ENCODE results near the gene VWA8. TPM values are rescaled to one million over a fixed set of nuclear protein-coding genes. Genes with fewer than 3 reads are reported as not detected.
"Not testable (repeated sequence)": the region's sequence is repeated elsewhere in the genome, so short reads cannot be mapped to it uniquely, and the experiment has no call there.

VWA8 gene
- total and polyA plus RNA-seq, 2 of the 13 experiments (the other 11 are each of a cell fraction or from before 2014, with no cell fraction given): 9.1 to 17.3 TPM

DNA sequence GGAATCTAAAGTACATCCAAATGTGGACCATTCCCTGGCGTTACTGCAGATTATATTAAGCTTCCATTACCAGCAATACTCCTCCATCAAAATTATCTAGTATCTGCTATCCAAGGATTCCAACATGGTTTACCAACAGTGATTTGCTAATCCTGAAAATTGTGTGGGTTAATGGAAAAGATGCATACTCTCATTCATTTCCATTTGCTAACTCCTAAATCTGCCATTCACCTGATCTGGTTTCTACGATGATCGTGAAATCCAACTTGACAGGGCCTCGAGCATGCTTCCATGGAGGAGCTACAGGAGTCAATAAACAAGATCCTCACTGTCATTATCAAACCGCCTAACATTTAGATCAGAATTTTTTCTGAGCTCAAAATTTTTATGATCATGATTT is 382.5 kb downstream of the VWA8 start (continued):
- TF ChIP-seq, protein P1, sequence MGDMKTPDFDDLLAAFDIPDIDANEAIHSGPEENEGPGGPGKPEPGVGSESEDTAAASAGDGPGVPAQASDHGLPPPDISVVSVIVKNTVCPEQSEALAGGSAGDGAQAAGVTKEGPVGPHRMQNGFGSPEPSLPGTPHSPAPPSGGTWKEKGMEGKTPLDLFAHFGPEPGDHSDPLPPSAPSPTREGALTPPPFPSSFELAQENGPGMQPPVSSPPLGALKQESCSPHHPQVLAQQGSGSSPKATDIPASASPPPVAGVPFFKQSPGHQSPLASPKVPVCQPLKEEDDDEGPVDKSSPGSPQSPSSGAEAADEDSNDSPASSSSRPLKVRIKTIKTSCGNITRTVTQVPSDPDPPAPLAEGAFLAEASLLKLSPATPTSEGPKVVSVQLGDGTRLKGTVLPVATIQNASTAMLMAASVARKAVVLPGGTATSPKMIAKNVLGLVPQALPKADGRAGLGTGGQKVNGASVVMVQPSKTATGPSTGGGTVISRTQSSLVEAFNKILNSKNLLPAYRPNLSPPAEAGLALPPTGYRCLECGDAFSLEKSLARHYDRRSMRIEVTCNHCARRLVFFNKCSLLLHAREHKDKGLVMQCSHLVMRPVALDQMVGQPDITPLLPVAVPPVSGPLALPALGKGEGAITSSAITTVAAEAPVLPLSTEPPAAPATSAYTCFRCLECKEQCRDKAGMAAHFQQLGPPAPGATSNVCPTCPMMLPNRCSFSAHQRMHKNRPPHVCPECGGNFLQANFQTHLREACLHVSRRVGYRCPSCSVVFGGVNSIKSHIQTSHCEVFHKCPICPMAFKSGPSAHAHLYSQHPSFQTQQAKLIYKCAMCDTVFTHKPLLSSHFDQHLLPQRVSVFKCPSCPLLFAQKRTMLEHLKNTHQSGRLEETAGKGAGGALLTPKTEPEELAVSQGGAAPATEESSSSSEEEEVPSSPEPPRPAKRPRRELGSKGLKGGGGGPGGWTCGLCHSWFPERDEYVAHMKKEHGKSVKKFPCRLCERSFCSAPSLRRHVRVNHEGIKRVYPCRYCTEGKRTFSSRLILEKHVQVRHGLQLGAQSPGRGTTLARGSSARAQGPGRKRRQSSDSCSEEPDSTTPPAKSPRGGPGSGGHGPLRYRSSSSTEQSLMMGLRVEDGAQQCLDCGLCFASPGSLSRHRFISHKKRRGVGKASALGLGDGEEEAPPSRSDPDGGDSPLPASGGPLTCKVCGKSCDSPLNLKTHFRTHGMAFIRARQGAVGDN (CRISPR knock-in tag; IDR thresholded peaks at IDR 0.05): no peak

DNA sequence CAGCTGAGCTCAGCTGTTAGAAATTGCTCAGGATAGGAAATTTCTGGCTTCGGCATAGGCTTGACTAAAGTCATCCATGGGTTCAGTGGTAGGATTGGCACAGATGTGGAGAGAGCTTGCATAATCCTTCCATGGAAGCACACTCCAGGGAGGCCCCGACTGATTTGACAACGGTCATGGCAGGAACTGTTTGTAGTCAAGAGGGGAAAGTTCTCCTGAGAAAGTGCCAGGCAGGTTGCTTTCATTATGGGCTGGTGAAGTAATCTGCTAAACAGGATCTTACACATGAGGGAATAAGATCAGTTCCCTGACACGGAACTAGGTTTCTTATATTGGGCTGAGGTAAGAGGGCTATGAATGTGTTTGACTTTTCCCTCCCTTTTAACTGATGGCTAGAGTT is 383.5 kb downstream of the VWA8 start:
- ChIA-PET CTCF (ENCODE audit: low intra/inter-chr PET ratio, low total read pairs) (no interaction called here), POLR2A (interaction anchor here (1.4 to 1.7 kb wide), 2 partner anchors 30 to 37 kb away, joined by 5 read pairs; no protein-coding TSS in a partner anchor)
- no peak for TF ChIP-seq GATA4 (IDR thresholded peaks at IDR 0.05; ENCODE audit: borderline replicate concordance, low read depth)
- no peak for TF ChIP-seq ZNF781 (CRISPR knock-in tag; IDR thresholded peaks at IDR 0.05; ENCODE audit: borderline replicate concordance, not compliant biosample characterization)
- TF ChIP-seq, protein P2, sequence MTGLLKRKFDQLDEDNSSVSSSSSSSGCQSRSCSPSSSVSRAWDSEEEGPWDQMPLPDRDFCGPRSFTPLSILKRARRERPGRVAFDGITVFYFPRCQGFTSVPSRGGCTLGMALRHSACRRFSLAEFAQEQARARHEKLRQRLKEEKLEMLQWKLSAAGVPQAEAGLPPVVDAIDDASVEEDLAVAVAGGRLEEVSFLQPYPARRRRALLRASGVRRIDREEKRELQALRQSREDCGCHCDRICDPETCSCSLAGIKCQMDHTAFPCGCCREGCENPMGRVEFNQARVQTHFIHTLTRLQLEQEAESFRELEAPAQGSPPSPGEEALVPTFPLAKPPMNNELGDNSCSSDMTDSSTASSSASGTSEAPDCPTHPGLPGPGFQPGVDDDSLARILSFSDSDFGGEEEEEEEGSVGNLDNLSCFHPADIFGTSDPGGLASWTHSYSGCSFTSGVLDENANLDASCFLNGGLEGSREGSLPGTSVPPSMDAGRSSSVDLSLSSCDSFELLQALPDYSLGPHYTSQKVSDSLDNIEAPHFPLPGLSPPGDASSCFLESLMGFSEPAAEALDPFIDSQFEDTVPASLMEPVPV (CRISPR knock-in tag; IDR thresholded peaks at IDR 0.05): no peak
- 56% methylated on average over 4 of the region's 4 CpGs for WGBS (ENCODE audit: low lambda C conversion rate)
- ATAC-seq (no peak), FAIRE-seq (no peak), DNase-seq (ENCODE audit: low spot score) (no peak)
- Histone ChIP-seq H3K9ac (ENCODE audit: insufficient read depth, low read depth, low read length) (no peak overlapping the region), H3K27ac (ENCODE audit: extremely low read length, insufficient read depth, low read length) (no peak overlapping the region), H3K9me3 (ENCODE audit: low read length) (no peaks in the 10 kb centered on the region), H3K4me1 (ENCODE audit: insufficient read depth, low read length) (peaks cover 13% of the 10 kb centered on the region), H3K79me2 (ENCODE audit: insufficient read depth, low read length) (no peaks in the 10 kb centered on the region), H3K4me2 (ENCODE audit: low read depth, low read length) (no peak overlapping the region), H2AFZ (ENCODE audit: low read length) (no peak overlapping the region), H3K36me3 (replicated peaks in 1 of 2; ENCODE audit: control insufficient read depth in 1 of 2, insufficient read depth in 2 of 2, low read length in 2 of 2) (peaks cover 0 to 2% of the 10 kb centered on the region in 2 experiments; a peak in 1 of 5 replicates), H3K4me3 (replicated peaks in 1 of 3; ENCODE audit: insufficient read depth in 1 of 3, low read depth in 2 of 3, low read length in 3 of 3) (no peak overlapping the region), H3K27me3 (ENCODE audit: control insufficient read depth in 1 of 2, insufficient read depth in 2 of 2, low read length in 2 of 2) (no peaks in the 10 kb centered on the region), H4K20me1 (ENCODE audit: insufficient read depth, low read length) (no peaks in the 10 kb centered on the region)
- in situ Hi-C loops (cut with HindIII; ENCODE audit: extremely low pct_ligation_motif_present, low pct_unique_long_range_greater_than_20kb): no loop called here
- no TSS peak for BruUV-seq (replicated peaks)
- intact Hi-C loops (cut with micrococcal nuclease; ENCODE audit: unreplicated experiment): no loop called here

DNA sequence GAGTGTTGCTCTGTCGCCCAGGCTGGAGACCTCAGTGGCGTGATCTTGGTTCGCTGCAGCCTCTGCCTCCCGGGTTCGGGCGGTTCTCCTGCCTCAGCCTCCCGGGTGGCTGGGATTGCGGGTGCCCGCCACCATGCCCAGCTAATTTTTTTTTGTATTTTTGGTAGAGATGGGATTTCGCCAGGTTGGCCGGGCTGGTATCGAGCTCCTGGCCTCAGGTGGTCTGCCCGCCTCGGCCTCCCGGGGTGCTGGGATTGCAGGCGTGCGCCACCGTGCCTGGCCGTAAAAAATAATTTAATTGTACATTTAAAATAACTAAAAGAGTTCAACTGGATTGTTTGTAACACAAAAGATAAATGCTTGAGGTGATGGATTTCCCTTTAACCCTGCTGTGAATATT is 387.3 kb downstream of the VWA8 start:
- in situ Hi-C loops (cut with HindIII; ENCODE audit: extremely low pct_ligation_motif_present, low pct_unique_long_range_greater_than_20kb); DNase-seq (ENCODE audit: low spot score); ATAC-seq; H3K27me3 ChIP-seq (ENCODE audit: control insufficient read depth in 1 of 2, insufficient read depth in 2 of 2, low read length in 2 of 2); H4K20me1 ChIP-seq (ENCODE audit: insufficient read depth, low read length); H3K4me3 ChIP-seq (replicated peaks in 1 of 3; ENCODE audit: insufficient read depth in 1 of 3, low read depth in 2 of 3, low read length in 3 of 3); H3K27ac ChIP-seq (ENCODE audit: extremely low read length, insufficient read depth, low read length); intact Hi-C loops (cut with micrococcal nuclease; ENCODE audit: unreplicated experiment); H3K4me2 ChIP-seq (ENCODE audit: low read depth, low read length); H3K9ac ChIP-seq (ENCODE audit: insufficient read depth, low read depth, low read length); CTCF ChIA-PET (ENCODE audit: low intra/inter-chr PET ratio, low total read pairs); H3K4me1 ChIP-seq (ENCODE audit: insufficient read depth, low read length); H3K9me3 ChIP-seq (ENCODE audit: low read length); FAIRE-seq; H3K36me3 ChIP-seq (replicated peaks in 1 of 2; ENCODE audit: control insufficient read depth in 1 of 2, insufficient read depth in 2 of 2, low read length in 2 of 2); H2AFZ ChIP-seq (ENCODE audit: low read length); H3K79me2 ChIP-seq (ENCODE audit: insufficient read depth, low read length); BruUV-seq (replicated peaks); POLR2A ChIA-PET: not testable (repeated sequence)
- 98% methylated on average over 19 of the region's 19 CpGs for WGBS (ENCODE audit: low lambda C conversion rate)
